Activated CD4-positive, alpha-beta T cell treated with anti-CD3 and anti-CD28 coated beads, Interleukin-2, amount 50 U/mL, for 1 hour (primary cell): ENCODE results near the gene CMTR1.

Source experiments
- DNase-seq: peaks from one replicate; pipeline ENCODE4 v3.0.0-alpha.2; 2020

CMTR1 gene

DNA sequence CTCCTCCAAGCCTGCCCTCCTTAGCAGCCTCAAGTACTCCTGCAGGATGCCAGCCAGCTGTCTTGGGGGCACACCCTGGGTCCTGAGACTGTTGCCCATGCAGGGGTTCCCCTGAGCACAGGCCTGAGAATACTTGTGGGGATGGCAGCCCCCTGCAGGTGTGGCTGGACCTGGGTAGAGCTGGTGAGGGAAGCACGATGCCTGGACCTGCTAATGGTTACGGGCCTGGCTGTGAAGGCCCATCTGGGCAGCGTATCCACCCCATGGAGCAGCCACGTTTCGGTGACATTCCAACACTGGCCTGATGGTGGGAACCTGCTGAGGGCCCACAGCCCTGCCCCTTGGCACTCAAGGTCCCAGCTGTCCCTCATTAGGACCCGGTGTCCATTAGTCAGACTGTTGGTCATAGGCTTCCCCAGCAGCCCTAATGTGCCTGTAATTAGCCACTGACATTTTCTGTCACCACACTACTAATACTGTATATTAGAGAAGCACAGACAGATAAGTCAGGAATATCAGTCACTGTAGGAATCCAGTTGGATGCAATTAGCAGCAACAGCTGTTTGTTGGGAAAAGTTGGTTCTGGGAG lies 46.3 kb downstream of the CMTR1 start:
- no peak for DNase-seq

DNA sequence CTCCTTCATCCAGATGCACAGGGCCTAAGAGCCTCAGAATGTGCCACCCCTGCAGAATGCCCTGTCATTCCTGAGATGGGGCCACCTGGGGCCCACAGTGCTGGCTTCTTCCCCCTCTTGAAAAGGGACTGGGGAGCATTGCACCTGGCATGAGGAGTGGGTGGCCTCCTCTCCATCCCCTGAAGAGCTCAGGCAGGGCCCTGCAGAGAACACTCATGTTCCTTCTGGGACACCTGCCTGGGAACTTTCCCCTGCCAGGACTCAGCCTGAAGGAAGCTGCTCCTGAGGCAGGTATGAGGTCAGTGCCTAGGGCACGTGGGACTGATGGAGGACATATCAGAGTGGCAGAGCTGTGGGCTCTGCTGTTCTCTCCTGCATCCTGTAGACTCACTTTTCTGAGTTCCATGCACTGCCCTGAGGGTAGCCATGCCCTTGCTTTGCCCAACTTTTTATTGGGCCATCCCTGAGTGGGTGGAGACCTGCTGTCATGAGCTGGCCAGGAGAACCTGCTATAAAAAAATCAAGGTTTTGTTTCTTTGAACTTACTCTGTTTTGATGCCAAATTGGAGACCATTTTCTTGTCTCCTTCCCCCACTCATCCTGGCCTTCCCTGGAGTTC lies 47.2 kb downstream of the CMTR1 start:
- DNase-seq: no peak

DNA sequence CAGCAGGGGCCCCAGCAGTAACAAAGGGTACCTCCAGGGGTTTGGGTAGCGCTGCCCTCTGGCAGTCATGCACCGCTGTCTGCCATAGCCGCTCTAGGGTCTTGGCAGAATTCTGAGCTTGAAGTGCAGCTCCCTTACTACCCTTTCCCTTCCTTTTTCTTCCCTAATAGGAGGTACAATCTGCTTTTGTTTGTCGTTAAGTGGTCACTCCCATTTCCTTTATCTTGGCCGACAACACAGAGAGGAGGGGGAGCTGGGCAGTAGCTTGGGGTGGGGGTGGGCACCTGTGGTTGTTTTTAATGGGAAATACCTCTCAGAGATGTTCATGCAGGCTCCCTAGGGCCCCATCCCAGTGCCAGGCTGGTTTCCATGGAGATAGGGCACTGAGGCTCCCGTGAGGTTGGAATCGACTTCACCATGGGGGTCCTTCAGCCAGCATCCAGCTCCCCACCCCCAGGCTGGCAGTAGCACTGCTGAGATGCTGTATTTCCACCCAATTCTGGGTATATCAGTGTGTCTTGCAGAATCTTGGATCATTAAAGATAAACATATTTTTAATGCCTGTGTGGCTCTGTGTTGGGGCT lies 48.0 kb downstream of the CMTR1 start:
- DNase-seq: no peak

DNA sequence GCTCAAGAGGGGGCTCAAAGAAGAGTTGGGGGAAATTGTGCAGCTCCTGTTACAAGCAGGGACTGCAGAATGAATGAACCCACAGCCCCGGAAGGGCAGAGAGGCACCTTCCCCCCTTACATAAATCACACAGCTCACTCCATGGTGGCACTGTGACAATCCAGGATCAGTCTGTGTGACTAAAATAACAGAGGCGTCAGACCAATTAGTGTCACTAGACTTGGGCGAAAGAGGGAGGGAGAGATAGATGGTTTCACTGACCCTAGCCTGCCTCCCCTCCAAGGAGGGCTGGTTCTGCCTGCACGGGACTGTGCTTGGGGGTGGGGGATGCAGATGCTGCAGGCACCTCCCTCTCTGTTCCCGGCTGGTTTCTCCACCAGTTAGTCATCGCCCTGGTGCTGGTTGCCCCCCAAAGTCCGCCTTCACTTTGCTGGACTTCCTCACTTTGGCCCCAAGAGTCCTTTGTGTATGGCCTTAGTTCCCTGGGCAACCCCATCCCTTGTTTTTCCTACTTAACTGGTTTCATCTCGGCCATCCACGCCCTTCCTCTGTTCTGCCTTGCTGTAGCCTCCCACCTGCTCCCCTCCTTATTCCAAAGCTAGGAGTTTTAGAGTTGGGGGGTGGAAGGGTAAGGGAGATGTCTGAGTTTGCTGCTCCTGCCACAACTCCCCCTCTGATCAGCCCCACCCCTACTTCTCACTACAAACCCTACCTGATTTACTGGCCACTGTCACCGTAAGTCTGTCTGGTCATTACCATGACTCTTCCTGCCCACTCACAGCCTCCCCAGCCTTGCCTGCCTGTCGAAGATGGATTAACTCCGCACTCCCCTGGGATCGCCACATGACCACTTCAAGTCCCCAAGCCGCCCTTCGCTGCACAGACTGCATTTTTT lies 48.9 kb downstream of the CMTR1 start:
- DNase-seq: no peak

DNA sequence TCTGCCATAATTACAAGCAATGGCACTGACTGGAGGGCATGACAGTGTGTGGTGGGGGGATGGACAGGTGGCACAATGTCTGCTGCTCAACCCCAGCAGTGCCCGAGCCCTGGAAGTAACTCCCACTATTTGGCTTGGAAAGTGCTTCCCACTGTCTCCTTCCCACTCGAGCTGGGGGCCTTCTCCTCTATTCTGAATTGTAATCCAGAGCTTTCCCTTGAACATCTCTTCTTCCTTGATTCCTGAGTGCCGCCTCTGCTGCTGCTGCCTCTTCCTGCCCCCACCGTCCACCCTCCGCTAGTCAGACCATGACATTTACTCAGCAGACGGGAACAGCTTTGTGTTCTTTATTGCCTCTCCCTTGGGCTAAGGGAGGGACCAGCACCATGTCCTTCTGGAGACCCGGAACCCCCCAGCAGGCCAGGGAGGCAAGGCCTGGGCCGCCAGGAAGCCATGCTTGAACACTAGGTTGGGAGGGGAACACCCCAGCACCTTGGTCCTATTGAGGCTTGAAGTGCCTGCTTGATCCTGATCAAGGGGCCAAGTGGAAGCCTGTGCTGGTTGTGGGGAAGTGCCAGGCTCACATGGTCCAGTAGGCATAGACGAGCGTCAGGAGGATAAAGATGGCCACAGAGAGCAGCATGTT lies 49.7 kb downstream of the CMTR1 start:
- DNase-seq: no peak

DNA sequence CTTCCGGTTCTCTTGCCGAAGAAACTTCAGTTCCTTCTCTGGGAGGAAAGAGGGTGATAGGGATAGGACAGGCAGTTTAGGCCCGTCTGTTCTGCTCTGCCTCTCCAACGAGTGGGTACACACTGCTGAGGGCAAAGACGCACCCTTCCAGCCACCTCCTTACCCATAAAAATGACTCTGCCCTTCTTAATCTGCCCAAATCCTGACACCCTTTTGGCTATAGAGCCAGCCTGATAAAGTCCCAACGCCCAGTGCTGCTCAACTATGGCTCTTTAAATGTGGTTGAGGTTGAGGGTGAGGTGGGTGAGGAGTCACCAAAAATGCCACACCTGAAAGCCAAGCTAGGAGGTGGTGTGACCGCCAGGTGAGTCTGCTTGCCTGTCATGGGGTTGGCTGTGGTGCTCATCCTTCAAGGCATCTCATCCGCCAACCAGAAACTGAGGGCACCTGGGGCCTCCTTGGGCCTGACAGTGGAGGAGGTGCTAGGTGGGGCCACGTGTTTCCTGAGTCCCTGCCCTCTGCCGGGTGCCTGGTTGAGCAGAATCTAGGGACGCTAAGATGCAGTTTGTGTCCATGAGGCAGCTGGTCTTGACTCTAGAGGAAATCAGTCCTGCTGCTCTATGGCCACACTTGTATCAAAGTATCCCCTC lies 50.4 kb downstream of the CMTR1 start:
- no peak for DNase-seq

DNA sequence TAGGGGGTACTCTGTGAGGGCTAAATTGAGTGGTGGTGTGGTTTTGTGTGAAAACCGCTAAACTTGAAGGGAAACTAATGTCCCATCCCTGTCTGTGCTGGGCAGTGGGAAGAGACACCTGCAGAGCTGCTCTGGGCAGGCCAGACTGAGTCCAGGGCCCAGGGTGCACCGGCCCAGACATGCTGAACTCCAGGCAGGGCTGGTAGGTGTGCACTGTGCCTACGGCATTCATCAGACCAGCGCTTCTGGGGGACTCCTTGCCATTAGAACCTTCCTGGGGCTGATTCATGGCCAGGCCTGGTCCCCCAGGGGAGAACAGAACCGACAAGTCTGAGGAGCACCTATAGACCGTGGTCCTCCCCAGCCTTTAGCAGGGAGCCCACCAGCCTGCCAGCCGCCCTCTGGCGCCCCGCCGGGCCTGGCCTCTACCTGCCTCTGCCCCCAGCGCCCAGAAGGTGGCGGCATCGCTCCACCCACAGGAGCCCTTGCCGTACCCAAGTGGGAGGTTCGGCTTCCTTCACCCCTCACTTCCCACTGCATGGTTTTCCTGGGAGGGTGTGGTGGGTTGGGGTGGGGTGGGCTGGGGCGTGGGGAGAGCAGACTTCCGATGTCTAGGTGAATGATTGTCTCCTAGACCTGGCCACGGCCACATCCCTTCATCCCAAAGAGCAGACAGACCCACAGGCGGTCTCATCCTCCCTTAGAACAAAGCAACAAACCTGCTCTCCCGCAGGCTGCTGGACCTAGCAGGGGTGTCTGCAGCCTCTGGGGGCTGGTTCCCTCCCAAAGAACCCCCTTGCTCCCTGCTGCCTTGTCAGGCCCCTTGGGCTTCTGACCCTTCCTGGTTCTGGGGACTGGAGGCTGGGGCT lies 51.1 kb downstream of the CMTR1 start:
- peak; percentile 79 for DNase-seq

DNA sequence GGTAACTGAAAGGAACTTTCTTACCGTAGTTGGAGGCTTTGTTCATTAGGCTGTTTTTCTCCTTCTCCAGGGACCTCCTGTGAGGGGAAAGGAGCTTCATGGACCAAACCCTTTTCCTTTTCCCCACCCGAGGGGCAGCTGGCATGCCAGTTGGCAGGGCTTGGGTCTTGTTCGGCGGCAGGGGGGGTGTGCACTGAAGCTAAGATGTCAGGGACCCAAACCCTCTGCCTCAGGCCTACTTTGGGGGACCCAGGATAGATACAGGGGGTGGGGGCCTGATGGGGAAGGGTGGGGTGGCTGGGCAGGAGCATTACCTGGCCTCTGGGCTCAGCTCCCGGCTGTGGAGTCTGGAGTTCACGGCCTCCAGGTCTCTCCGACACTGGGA lies 51.8 kb downstream of the CMTR1 start:
- no peak for DNase-seq

DNA sequence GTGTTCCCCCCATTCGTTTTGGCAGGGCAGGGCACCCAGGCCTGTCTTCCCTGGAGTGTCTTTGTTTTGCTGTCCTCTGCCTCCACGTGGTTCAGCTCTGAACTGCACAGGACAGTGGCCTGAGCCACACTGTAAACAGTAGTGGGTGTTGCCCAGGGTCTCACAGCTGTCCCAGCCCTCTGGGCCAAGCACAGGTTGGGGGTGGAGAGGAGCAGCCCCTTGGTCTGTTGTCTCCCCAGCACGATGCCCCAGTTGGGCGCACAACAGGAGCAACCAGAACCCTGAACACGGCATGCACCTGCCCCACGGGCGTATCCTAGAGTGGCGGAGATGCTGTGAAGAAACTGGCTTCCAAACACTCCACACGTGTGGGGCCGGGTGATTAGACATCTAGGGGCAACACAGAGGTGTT lies 52.3 kb downstream of the CMTR1 start:
- no peak for DNase-seq

DNA sequence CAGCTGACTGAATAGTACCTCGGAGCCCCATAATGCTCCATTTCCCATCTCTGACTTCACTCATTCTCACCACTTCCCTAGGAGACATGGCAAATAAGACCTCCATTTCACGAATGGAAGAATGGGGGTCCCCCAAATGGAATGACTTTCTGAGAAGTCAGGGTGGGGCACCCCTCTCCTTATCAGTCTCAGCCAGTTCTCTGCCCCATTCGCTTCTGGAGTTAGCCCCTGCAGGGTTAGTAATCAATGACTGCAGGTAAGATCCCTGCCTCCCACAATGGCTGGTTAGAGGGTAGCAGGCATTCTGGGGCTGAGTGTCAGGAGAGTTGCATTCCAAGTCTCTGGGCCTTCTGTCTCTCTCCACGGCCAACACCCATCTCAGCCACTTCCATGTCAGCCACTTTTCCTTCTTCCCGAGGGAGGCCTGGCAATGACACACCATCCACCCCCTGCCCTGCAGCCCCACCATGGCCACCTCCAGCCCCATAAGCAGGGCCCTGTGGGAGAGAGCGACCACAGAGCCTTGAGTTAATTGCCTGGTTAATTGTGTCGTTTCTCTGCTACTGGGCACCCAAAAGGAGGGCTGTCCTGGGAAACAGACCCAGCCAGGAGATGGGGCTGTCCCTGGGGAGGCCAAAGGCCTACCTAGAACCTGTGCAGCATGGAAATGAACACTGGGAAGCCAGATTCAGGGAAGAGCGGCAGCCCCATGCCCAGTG lies 53.3 kb downstream of the CMTR1 start:
- DNase-seq: no peak

DNA sequence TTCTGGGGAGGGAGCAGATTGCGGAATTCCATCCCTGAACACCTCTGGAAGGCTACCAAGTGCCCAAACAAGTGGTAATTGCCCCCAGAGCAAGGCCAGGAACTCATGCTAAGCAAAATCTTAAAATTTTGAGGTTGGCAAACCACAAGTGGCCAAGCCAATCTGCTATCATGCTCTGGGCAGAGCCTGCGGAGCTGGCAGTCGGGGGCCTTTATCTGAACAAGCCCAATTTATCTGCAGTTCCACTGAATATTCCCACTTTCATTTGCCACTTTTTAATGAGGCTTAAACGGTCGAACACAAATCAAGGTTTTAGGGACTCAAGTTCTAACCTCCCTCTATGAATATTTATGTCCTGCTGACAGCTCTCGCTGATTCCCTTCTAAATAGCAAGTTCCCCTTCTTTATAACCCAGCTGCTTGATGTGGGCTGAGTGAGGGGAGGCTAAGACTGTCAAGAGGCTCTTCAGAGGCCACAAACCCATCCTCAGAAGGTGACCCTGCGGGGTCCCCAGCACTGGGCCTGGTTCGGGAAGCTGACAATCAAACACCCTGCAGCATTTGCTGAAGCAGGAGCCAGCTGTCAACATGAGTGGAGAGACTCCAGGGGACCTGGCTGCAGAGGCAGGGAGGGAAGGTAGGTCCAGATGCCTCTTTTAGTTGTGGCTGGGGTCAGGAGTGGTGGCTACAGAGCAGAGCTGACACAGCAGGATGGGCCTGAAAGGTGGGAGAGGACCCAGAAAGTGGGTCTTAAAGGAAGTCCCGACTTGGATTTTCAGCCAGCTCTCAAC lies 54.8 kb downstream of the CMTR1 start:
- no peak for DNase-seq

DNA sequence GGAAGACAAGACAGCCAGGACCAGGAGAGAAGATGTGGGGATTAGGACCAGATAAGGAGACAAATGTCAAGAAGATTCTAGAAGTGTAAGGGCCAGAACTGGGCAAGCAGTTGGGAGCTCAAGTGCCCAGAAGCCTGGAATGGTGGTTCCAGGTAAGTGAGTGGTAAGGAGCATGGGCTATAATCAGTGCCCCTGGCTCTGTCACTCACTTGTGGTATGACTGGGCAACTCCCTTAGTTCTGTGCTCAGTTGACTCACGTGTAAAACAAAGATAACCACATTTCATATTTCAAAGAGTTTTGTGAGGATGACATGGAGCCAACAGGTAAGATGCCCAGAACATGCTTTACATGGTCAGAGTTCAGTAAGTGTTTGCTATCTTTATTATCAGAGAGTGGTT lies 55.5 kb downstream of the CMTR1 start:
- no peak for DNase-seq

DNA sequence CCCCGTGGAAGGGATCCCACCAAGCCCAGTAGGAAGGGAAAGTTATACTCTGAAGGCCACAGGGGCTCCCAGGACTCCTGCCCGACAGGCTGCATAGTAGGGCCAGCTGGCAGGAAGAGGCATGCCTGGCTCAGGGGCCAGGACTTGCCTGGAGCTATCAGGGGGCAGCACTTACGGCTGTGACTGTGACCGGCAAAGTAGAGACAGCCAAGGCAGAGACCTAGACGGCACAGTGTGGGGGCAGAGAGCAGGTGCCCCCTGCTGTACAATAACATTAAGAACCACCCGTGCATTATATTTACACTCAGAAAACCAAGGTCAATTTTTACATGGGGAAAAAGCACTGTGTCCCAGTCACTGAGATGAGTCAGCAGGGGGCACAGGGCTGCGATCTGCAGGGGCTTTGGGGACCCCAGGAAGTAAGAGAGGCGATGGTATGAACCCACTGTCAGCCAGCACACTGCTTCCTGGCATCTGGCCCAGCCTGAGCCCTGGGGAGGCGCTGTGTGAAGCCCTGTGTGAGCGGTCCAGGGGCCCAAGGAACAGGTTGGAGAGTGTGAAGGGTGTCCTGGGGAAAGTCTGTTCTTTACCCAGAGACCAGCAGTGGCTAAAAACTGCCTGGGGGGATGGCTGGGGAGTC lies 56.8 kb downstream of the CMTR1 start:
- no peak for DNase-seq

DNA sequence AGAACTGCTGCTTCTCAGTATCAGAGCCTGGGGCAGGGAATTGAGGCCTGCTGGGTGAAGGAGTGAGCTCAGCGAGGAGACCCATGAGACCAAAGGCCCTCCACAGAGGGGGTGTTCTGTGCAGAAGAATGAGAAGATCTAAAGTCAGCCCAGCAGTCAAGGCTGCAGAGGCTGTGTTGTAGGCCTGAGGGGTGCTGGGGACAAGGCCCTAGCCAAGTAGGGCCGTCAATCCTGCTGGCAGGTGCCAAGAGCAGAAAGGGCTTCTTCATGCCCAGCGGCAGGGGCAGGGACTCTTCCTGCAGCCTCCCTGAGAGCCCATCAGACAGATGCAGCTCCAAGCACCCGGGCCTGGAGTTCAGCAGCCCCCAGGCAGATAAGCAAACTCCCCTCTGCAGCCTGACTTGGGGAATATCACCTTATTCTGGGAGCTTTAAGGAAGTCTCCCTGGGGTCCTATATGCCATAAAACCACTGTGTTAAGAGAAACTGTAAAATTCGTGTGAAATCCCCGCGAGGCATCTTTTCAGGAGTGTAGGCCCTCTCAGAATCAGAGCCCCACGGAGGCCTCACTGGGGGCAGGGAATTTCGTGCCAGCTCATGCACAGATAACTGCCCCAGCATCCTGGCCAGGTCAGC lies 57.6 kb downstream of the CMTR1 start:
- DNase-seq: no peak

DNA sequence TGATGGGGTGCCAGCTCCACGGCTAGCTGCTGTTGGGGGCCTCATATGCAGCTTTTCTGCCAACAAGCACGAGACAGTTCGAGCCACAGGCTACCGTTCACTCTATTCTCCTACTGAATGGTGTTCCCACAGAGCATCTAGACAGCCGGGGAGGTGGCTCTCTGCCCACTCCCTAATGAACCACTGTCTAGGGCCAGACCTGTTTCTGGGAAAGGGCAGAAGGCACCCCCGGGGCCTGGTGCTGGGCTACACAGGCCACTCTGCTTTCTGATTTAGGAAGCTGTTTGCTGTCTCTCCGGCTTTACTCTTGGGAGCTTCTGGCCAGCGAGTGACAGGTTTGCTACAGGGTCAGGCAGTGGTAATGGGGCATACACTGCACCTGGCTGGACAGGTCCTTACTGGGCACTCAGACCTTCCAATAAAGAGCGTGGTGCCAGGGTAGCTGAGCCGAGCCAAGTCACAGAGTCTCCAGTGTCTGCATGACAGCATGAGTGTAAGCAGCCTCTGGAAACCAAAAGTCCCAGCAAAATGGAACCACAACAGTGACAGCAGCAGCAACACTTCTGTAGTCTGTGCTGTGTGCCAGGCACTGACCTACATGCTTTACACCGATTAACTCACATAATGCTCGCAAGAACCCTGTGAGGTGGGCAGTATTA lies 58.3 kb downstream of the CMTR1 start:
- DNase-seq: no peak

DNA sequence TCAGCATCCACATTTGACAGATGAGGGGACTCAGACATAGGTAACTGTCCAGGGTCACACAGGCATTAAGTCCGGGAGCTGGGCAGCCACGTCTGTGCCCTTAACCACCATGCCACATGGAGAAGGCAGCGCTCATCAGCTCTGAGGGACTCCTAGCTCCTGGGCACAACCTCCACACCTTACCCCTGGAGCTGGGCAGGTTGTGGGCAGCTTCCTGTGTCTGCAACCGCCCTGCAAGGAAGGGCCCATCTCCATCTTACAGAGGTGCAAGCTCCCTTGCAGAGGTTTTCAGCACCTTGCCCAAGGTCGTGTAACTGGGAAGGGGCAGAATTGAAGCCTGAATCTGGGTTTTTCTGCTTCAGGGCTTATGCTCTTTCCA lies 58.8 kb downstream of the CMTR1 start:
- no peak for DNase-seq

DNA sequence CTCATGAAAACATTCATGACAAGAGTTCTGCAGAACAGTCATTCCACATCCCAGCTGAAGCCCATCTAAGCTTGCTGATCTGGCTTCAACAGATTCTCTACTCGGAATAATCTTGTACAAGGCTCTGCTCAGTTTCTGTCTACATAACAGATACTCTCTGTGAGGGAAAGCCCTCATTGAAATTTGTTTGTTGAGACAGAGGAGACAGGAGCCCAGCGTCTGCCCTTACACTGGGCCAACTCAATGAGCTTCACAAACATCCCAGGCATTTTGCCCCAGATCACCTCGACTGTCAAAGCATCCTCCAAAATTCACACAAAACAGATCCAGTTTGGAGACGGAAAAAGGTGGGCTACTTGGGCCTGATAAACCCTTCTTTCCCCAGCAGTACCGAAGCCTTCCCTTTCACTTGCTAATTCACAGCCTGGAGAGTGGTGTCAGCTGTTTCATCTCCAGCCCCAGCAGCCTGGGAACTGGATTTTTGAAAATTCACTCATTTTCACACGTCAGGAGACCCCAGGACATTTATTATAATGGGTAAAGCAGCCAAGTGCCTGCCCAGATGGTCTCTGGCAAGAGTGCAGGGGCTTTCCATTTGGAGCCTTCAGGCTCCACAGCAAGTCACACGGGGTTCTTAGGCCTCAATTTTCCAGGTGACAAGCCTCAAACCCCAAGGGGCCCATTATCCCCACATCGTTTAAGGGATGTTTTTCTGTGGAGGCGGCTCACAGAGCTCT lies 59.4 kb downstream of the CMTR1 start:
- no peak for DNase-seq
